Measurements from ENCODE around the gene RAD21L1.

DNA sequence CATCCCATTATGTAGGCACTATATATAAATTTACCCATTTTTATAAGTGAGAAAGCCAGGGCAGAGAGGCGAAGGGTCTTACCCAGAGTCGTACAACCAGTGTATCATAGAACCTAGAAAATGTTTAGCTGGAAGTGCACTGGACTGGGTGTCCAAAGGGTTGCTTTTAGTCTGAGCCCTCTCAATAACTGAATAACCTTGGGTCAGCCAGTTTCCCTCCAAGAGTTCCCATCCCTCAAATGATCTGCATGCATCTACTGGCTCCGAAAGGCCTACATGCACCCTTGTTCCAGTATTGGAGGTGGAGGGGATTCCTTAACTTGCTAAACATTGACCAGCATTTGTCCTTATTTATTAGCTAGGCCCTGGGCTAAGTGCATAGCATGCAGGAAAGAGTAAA, 44.0 kb downstream of the RAD21L1 start:
- TF ChIP-seq EZH2 (IDR thresholded peaks at IDR 0.05; ENCODE audit: borderline replicate concordance) = no peak
- TF ChIP-seq, protein P1, sequence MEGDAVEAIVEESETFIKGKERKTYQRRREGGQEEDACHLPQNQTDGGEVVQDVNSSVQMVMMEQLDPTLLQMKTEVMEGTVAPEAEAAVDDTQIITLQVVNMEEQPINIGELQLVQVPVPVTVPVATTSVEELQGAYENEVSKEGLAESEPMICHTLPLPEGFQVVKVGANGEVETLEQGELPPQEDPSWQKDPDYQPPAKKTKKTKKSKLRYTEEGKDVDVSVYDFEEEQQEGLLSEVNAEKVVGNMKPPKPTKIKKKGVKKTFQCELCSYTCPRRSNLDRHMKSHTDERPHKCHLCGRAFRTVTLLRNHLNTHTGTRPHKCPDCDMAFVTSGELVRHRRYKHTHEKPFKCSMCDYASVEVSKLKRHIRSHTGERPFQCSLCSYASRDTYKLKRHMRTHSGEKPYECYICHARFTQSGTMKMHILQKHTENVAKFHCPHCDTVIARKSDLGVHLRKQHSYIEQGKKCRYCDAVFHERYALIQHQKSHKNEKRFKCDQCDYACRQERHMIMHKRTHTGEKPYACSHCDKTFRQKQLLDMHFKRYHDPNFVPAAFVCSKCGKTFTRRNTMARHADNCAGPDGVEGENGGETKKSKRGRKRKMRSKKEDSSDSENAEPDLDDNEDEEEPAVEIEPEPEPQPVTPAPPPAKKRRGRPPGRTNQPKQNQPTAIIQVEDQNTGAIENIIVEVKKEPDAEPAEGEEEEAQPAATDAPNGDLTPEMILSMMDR (IDR thresholded peaks at IDR 0.05; ENCODE audit: poor library complexity) = no peak
- no peak for TF ChIP-seq EZH2phosphoT487 (IDR thresholded peaks at IDR 0.05; ENCODE audit: low read depth, severe bottlenecking, unreplicated experiment)
